Globus pallidus (tissue), 1 donor: Measurements from ENCODE around the gene ATP1A3.

ENCODE experiments used
- DNase-seq: peaks from one replicate; pipeline ENCODE4 v3.0.0-alpha.2; 2015; ENCODE audit warnings: low spot score

Gene ATP1A3

GRCh38 chr19:41928754-41929535 lies 65.1 kb downstream of the ATP1A3 start:
- no peak for DNase-seq

GRCh38 chr19:41928221-41928683 lies 65.8 kb downstream of the ATP1A3 start, which contains the start of gene ERFL:
TSS of gene ERFL (minus strand) at chr19:41928449. CDS start at chr19:41912919, 15,530 bp downstream.
- no peak for DNase-seq

- no peak for DNase-seq
These were observed 66.4 kb downstream of the ATP1A3 start for GRCh38 chr19:41927497-41928192.

GRCh38 chr19:41926763-41927496 lies 67.1 kb downstream of the ATP1A3 start:
- no peak for DNase-seq

- DNase-seq = no peak
These were observed 67.8 kb downstream of the ATP1A3 start for GRCh38 chr19:41926028-41926762.

GRCh38 chr19:41925208-41926003 lies 68.6 kb downstream of the ATP1A3 start:
- no peak for DNase-seq

- DNase-seq = no peak
These were observed 69.6 kb downstream of the ATP1A3 start for GRCh38 chr19:41924151-41925145.

- no peak for DNase-seq
These were observed 70.8 kb downstream of the ATP1A3 start for GRCh38 chr19:41923045-41923788.

- DNase-seq = no peak
These were observed 71.4 kb downstream of the ATP1A3 start for GRCh38 chr19:41922585-41922984.

GRCh38 chr19:41921577-41922576 lies 72.2 kb downstream of the ATP1A3 start:
- no peak for DNase-seq

GRCh38 chr19:41920882-41921576 lies 73.0 kb downstream of the ATP1A3 start:
- DNase-seq = no peak

GRCh38 chr19:41919948-41920712 lies 73.9 kb downstream of the ATP1A3 start:
- DNase-seq = no peak

- DNase-seq = no peak
These were observed 75.3 kb downstream of the ATP1A3 start for GRCh38 chr19:41918653-41919244.

- DNase-seq = no peak
These were observed 75.9 kb downstream of the ATP1A3 start for GRCh38 chr19:41918095-41918494.

GRCh38 chr19:41917676-41918075 lies 76.4 kb downstream of the ATP1A3 start:
- DNase-seq = no peak
